Caco-2 (cell line): ENCODE measurements around the gene ATAT1. TPM values are rescaled to one million over a fixed set of nuclear protein-coding genes. Genes with fewer than 3 reads are reported as not detected.
A peak's percentile ranks its signal among the peaks of the same experiment; 100 is the strongest.

Experiments
- BruUV-seq: library from RNA; stranded (reverse); fragments of 400-500 nt; replicated peaks from 2 replicates; lab custom pipeline; 2021; lab: Mats Ljungman, UMichigan
- CTCF ChIA-PET: fragments of 300-600 bp; sonication (Branson Sonifier 250); formaldehyde crosslinking; loops from one replicate; lab custom pipeline; 2022; ENCODE audit warnings: antibody characterized with exemption; lab: Charles Lee
- POLR2A ChIA-PET: fragments of 300-600 bp; sonication (Branson Sonifier 250); formaldehyde crosslinking; loops from one replicate; lab custom pipeline; 2022; ENCODE audit warnings: antibody characterized with exemption; lab: Charles Lee
- DNase-seq, 2 experiments: peaks; one replicate each; pipeline versions ENCODE4 v3.0.0 to v3.0.0-alpha.2; 2020 to 2022
- H3K27me3 ChIP-seq: replicated peaks from 2 replicates; pipeline ENCODE4 v1.6.0; 2011; ENCODE audit warnings: low read length; ENCODE audit not compliant: control insufficient read depth, insufficient read depth
- H3K36me3 ChIP-seq: 2 replicates; pipeline ENCODE4 v1.5.1; 2011; ENCODE audit warnings: low read length; ENCODE audit not compliant: control insufficient read depth, insufficient read depth
- H3K4me1 ChIP-seq: fragments of 250-450 bp; sonication (Bioruptor Pico); 2 replicates; pipeline ENCODE4 v1.5.1; 2020; ENCODE audit warnings: mild to moderate bottlenecking
- H3K4me3 ChIP-seq: 2 replicates; pipeline ENCODE4 v1.5.1; 2011; ENCODE audit warnings: low read depth, mild to moderate bottlenecking, control low read depth, low read length
- H3K9me3 ChIP-seq: fragments of 250-450 bp; sonication (Bioruptor Pico); 2 replicates; pipeline ENCODE4 v1.5.1; 2020; ENCODE audit warnings: mild to moderate bottlenecking, moderate library complexity
- H3K27ac Mint-ChIP-seq: one replicate; pipeline ENCODE4 v1.8.0; 2022; ENCODE audit warnings: mixed read lengths; ENCODE audit not compliant: unreplicated experiment
- H3K27me3 Mint-ChIP-seq: one replicate; pipeline ENCODE4 v1.8.0; 2022; ENCODE audit warnings: mixed read lengths; ENCODE audit not compliant: insufficient read depth, unreplicated experiment
- H3K36me3 Mint-ChIP-seq: one replicate; pipeline ENCODE4 v1.8.0; 2022; ENCODE audit warnings: mild to moderate bottlenecking, mixed read lengths; ENCODE audit not compliant: insufficient read depth, unreplicated experiment
- H3K4me1 Mint-ChIP-seq: one replicate; pipeline ENCODE4 v1.8.0; 2022; ENCODE audit warnings: low read depth, mixed read lengths; ENCODE audit not compliant: unreplicated experiment
- H3K4me3 Mint-ChIP-seq: one replicate; pipeline ENCODE4 v1.8.0; 2022; ENCODE audit warnings: mild to moderate bottlenecking, moderate library complexity, mixed read lengths; ENCODE audit not compliant: unreplicated experiment
- H3K9me3 Mint-ChIP-seq: one replicate; pipeline ENCODE4 v1.8.0; 2022; ENCODE audit warnings: mixed read lengths; ENCODE audit not compliant: unreplicated experiment
- CTCF ChIP-seq, 2 experiments: fragments of 200-600 bp in 1 of 2; IDR thresholded peaks; 1 replicate in 1 of 2; 2 replicates in 1 of 2; pipeline versions ENCODE4 v1.5.1 to v1.8.0; 2011 to 2022; ENCODE audit warnings: antibody characterized with exemption in 1 of 2, control low read depth in 1 of 2, inconsistent platforms in 1 of 2, low read depth in 1 of 2, low read length in 1 of 2, mild to moderate bottlenecking in 1 of 2, moderate library complexity in 1 of 2; ENCODE audit not compliant: insufficient read depth in 1 of 2, severe bottlenecking in 1 of 2, unreplicated experiment in 1 of 2
- intact Hi-C: fragments of 100-400 bp; cut with micrococcal nuclease; formaldehyde crosslinking; loops from one replicate; pipeline ENCODE4 v1.10.0; 2022; ENCODE audit not compliant: unreplicated experiment
- total RNA-seq: library from RNA; stranded (reverse); gene quantifications from 2 replicates; pipeline ENCODE4 v1.2.3, GENCODE V29; 2022

ATAT1 gene
- total RNA-seq, 1 experiment from 2014 or later, result 17.9 TPM

GRCh38 chr6:30617565-30618269 is 9.0 kb upstream of the ATAT1 start, which contains the start of gene MRPS18B:
Gene MRPS18B (plus strand): TSS chr6:30617840. CDS start chr6:30617866, 26 bp downstream.
- POLR2A ChIA-PET, result interaction anchor here (0.5 to 1.3 kb wide), 5 partner anchors 8 to 100 kb away, joined by 3 to 9 read pairs (median 3); partner anchors contain the start of genes ABCF1 and MDC1
- peaks cover 6% of the 10 kb centered on the region for H3K27me3 Mint-ChIP-seq

GRCh38 chr6:30618270-30618797 is 8.3 kb upstream of the ATAT1 start:
- Histone ChIP-seq H3K9me3 (no peaks in the 10 kb centered on the region), H3K27me3 (no peaks in the 10 kb centered on the region), H3K4me1 (no peaks in the 10 kb centered on the region), H3K4me3 (peak overlapping the region; percentile 45), H3K36me3 (peaks cover 2% of the 10 kb centered on the region; the same call in 1 of the 2 replicates)
- peaks cover 85% of the 10 kb centered on the region for H3K36me3 Mint-ChIP-seq
- ChIA-PET CTCF (interaction anchor here (0.7 kb wide), 1 partner anchor 54 kb away, joined by 3 read pairs; the partner anchor contains the start of gene DHX16), POLR2A (interaction anchor here (0.6 to 1.3 kb wide), 3 partner anchors 8 to 99 kb away, joined by 3 to 4 read pairs (median 3); partner anchors contain the start of genes ABCF1 and MDC1)
- H3K9me3 Mint-ChIP-seq, result no peaks in the 10 kb centered on the region
- H3K4me1 Mint-ChIP-seq, result peaks cover 20% of the 10 kb centered on the region
- peaks cover 6% of the 10 kb centered on the region for H3K27me3 Mint-ChIP-seq
- no TSS peak for BruUV-seq
- H3K4me3 Mint-ChIP-seq, result peak overlapping the region; percentile 78
- no peak for DNase-seq
- intact Hi-C loops, result no loop called here
- TF ChIP-seq CTCF (IDR thresholded peaks at IDR 0.05; ENCODE audit: insufficient read depth in 1 of 2, low read depth in 1 of 2, low read length in 1 of 2, severe bottlenecking in 1 of 2, unreplicated experiment in 1 of 2), result no peak
- H3K27ac Mint-ChIP-seq, result peak overlapping the region; percentile 96

More at GRCh38 chr6:30617565-30618269, 9.0 kb upstream of the ATAT1 start, which contains the start of gene MRPS18B:
- TF ChIP-seq CTCF (IDR thresholded peaks at IDR 0.05; ENCODE audit: insufficient read depth in 1 of 2, low read depth in 1 of 2, low read length in 1 of 2, severe bottlenecking in 1 of 2, unreplicated experiment in 1 of 2), result no peak
- Mint-ChIP-seq H3K36me3 (peaks cover 80% of the 10 kb centered on the region), H3K4me1 (peaks cover 22% of the 10 kb centered on the region), H3K27ac (peak within 1 kb of the TSS; percentile 96), H3K4me3 (peak within 1 kb of the TSS; percentile 78), H3K9me3 (no peaks in the 10 kb centered on the region)
- peak within 1 kb of the TSS; percentile 77 for H3K4me3 ChIP-seq
- H3K36me3 ChIP-seq, result peaks cover 2% of the 10 kb centered on the region; the same call in 1 of the 2 replicates
- H3K4me1 ChIP-seq, result no peaks in the 10 kb centered on the region
- H3K27me3 ChIP-seq, result no peaks in the 10 kb centered on the region
- peak; percentile 95 to 97 for DNase-seq
- BruUV-seq, result TSS peak; percentile 76
- H3K9me3 ChIP-seq, result no peaks in the 10 kb centered on the region
- CTCF ChIA-PET, result interaction anchor here (0.6 to 0.7 kb wide), 2 partner anchors 33 to 55 kb away, joined by 3 read pairs; partner anchors contain the start of gene DHX16
- intact Hi-C loops, result loop anchor here (1.0 to 2.0 kb wide), 5 partner anchors 9 to 103 kb away; partner anchors contain the start of genes ATAT1, C6orf136, GNL1 and PRR3

GRCh38 chr6:30619561-30619960 is 7.1 kb upstream of the ATAT1 start:
- CTCF ChIA-PET, result no interaction called here
- no peak for DNase-seq
- H3K4me3 ChIP-seq, result no peak overlapping the region
- H3K4me1 ChIP-seq, result no peaks in the 10 kb centered on the region
- no peak for TF ChIP-seq CTCF (IDR thresholded peaks at IDR 0.05; ENCODE audit: insufficient read depth in 1 of 2, low read depth in 1 of 2, low read length in 1 of 2, severe bottlenecking in 1 of 2, unreplicated experiment in 1 of 2)
- peaks cover 73% of the 10 kb centered on the region for H3K36me3 Mint-ChIP-seq
- peaks cover 6% of the 10 kb centered on the region for H3K27me3 Mint-ChIP-seq
- POLR2A ChIA-PET, result no interaction called here
- H3K9me3 ChIP-seq, result no peaks in the 10 kb centered on the region
- peaks cover 13% of the 10 kb centered on the region for H3K4me1 Mint-ChIP-seq
- no peaks in the 10 kb centered on the region for H3K9me3 Mint-ChIP-seq
- intact Hi-C loops, result no loop called here
- no peaks in the 10 kb centered on the region for H3K27me3 ChIP-seq
- peaks cover 2% of the 10 kb centered on the region; the same call in 1 of the 2 replicates for H3K36me3 ChIP-seq
- BruUV-seq, result no TSS peak
- peak overlapping the region; percentile 78 for H3K4me3 Mint-ChIP-seq
- no peak overlapping the region for H3K27ac Mint-ChIP-seq
